Caco-2 (cell line): Measurements from ENCODE around the gene NDUFA5. TPM values are rescaled to one million over a fixed set of nuclear protein-coding genes. Genes with fewer than 3 reads are reported as not detected.

ENCODE experiments used
- BruUV-seq: library from RNA; stranded (reverse); fragments of 400-500 nt; replicated peaks from 2 replicates; lab custom pipeline; 2021; lab: Mats Ljungman, UMichigan
- CTCF ChIA-PET: fragments of 300-600 bp; sonication (Branson Sonifier 250); formaldehyde crosslinking; loops from one replicate; lab custom pipeline; 2022; ENCODE audit warnings: antibody characterized with exemption; lab: Charles Lee
- POLR2A ChIA-PET: fragments of 300-600 bp; sonication (Branson Sonifier 250); formaldehyde crosslinking; loops from one replicate; lab custom pipeline; 2022; ENCODE audit warnings: antibody characterized with exemption; lab: Charles Lee
- DNase-seq, 2 experiments: peaks; one replicate each; pipeline versions ENCODE4 v3.0.0 to v3.0.0-alpha.2; 2020 to 2022
- H3K27me3 ChIP-seq: replicated peaks from 2 replicates; pipeline ENCODE4 v1.6.0; 2011; ENCODE audit warnings: low read length; ENCODE audit not compliant: control insufficient read depth, insufficient read depth
- H3K36me3 ChIP-seq: 2 replicates; pipeline ENCODE4 v1.5.1; 2011; ENCODE audit warnings: low read length; ENCODE audit not compliant: control insufficient read depth, insufficient read depth
- H3K4me1 ChIP-seq: fragments of 250-450 bp; sonication (Bioruptor Pico); 2 replicates; pipeline ENCODE4 v1.5.1; 2020; ENCODE audit warnings: mild to moderate bottlenecking
- H3K4me3 ChIP-seq: 2 replicates; pipeline ENCODE4 v1.5.1; 2011; ENCODE audit warnings: low read depth, mild to moderate bottlenecking, control low read depth, low read length
- H3K9me3 ChIP-seq: fragments of 250-450 bp; sonication (Bioruptor Pico); 2 replicates; pipeline ENCODE4 v1.5.1; 2020; ENCODE audit warnings: mild to moderate bottlenecking, moderate library complexity
- H3K27ac Mint-ChIP-seq: one replicate; pipeline ENCODE4 v1.8.0; 2022; ENCODE audit warnings: mixed read lengths; ENCODE audit not compliant: unreplicated experiment
- H3K27me3 Mint-ChIP-seq: one replicate; pipeline ENCODE4 v1.8.0; 2022; ENCODE audit warnings: mixed read lengths; ENCODE audit not compliant: insufficient read depth, unreplicated experiment
- H3K36me3 Mint-ChIP-seq: one replicate; pipeline ENCODE4 v1.8.0; 2022; ENCODE audit warnings: mild to moderate bottlenecking, mixed read lengths; ENCODE audit not compliant: insufficient read depth, unreplicated experiment
- H3K4me1 Mint-ChIP-seq: one replicate; pipeline ENCODE4 v1.8.0; 2022; ENCODE audit warnings: low read depth, mixed read lengths; ENCODE audit not compliant: unreplicated experiment
- H3K4me3 Mint-ChIP-seq: one replicate; pipeline ENCODE4 v1.8.0; 2022; ENCODE audit warnings: mild to moderate bottlenecking, moderate library complexity, mixed read lengths; ENCODE audit not compliant: unreplicated experiment
- H3K9me3 Mint-ChIP-seq: one replicate; pipeline ENCODE4 v1.8.0; 2022; ENCODE audit warnings: mixed read lengths; ENCODE audit not compliant: unreplicated experiment
- CTCF ChIP-seq, 2 experiments: fragments of 200-600 bp in 1 of 2; IDR thresholded peaks; 1 replicate in 1 of 2; 2 replicates in 1 of 2; pipeline versions ENCODE4 v1.5.1 to v1.8.0; 2011 to 2022; ENCODE audit warnings: antibody characterized with exemption in 1 of 2, control low read depth in 1 of 2, inconsistent platforms in 1 of 2, low read depth in 1 of 2, low read length in 1 of 2, mild to moderate bottlenecking in 1 of 2, moderate library complexity in 1 of 2; ENCODE audit not compliant: insufficient read depth in 1 of 2, severe bottlenecking in 1 of 2, unreplicated experiment in 1 of 2
- intact Hi-C: fragments of 100-400 bp; cut with micrococcal nuclease; formaldehyde crosslinking; loops from one replicate; pipeline ENCODE4 v1.10.0; 2022; ENCODE audit not compliant: unreplicated experiment
- total RNA-seq: library from RNA; stranded (reverse); gene quantifications from 2 replicates; pipeline ENCODE4 v1.2.3, GENCODE V29; 2022

Gene NDUFA5
- total RNA-seq, 1 experiment from 2014 or later = 87.9 TPM

GRCh38 chr7:123583821-123584220 is 26.2 kb upstream of the NDUFA5 start:
- Mint-ChIP-seq H3K27ac (no peak overlapping the region), H3K9me3 (no peaks in the 10 kb centered on the region), H3K27me3 (peaks cover 5% of the 10 kb centered on the region), H3K4me3 (no peak overlapping the region), H3K4me1 (peaks cover 5% of the 10 kb centered on the region), H3K36me3 (no peaks in the 10 kb centered on the region)
- no peak overlapping the region for H3K4me3 ChIP-seq
- no peak for DNase-seq
- intact Hi-C loops = no loop called here
- no peaks in the 10 kb centered on the region for H3K4me1 ChIP-seq
- no peaks in the 10 kb centered on the region for H3K9me3 ChIP-seq
- no peaks in the 10 kb centered on the region for H3K27me3 ChIP-seq
- CTCF ChIA-PET = no interaction called here
- no TSS peak for BruUV-seq
- no peaks in the 10 kb centered on the region for H3K36me3 ChIP-seq
- TF ChIP-seq CTCF (IDR thresholded peaks at IDR 0.05; ENCODE audit: insufficient read depth in 1 of 2, low read depth in 1 of 2, low read length in 1 of 2, severe bottlenecking in 1 of 2, unreplicated experiment in 1 of 2) = no peak
- POLR2A ChIA-PET = no interaction called here

DNA sequence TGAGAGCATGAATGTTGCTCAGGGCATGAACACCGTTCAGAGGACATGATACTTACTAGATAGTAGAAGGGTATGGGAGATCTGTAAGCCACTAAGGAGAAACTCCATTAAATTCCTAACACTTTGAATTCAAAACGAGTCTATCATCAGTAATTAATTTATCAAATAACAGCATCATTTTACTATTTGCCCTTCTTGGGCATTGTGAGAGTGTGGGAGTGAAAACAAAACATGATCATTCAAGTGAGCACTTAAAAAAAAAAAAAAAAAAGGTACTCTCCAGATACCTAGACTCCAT is 23.5 kb upstream of the NDUFA5 start:
- H3K9me3 Mint-ChIP-seq = no peaks in the 10 kb centered on the region
- H3K27me3 Mint-ChIP-seq = peaks cover 3% of the 10 kb centered on the region
- BruUV-seq = no TSS peak
- DNase-seq = no peak
- no peaks in the 10 kb centered on the region for H3K36me3 Mint-ChIP-seq
- Histone ChIP-seq H3K4me3 (no peak overlapping the region), H3K9me3 (no peaks in the 10 kb centered on the region), H3K4me1 (no peaks in the 10 kb centered on the region), H3K27me3 (no peaks in the 10 kb centered on the region), H3K36me3 (no peaks in the 10 kb centered on the region)
- CTCF ChIA-PET = interaction anchor here (0.6 to 1.6 kb wide), 4 partner anchors 34 to 344 kb away, joined by 3 to 6 read pairs (median 4); no protein-coding TSS in a partner anchor
- no peak for TF ChIP-seq CTCF (IDR thresholded peaks at IDR 0.05; ENCODE audit: insufficient read depth in 1 of 2, low read depth in 1 of 2, low read length in 1 of 2, severe bottlenecking in 1 of 2, unreplicated experiment in 1 of 2)
- H3K4me3 Mint-ChIP-seq = peak overlapping the region; percentile 58
- POLR2A ChIA-PET = no interaction called here
- intact Hi-C loops = loop anchor here (1.0 to 2.0 kb wide), 6 partner anchors 54 to 291 kb away; no protein-coding TSS in a partner anchor
- no peak overlapping the region for H3K27ac Mint-ChIP-seq
- H3K4me1 Mint-ChIP-seq = peaks cover 5% of the 10 kb centered on the region

DNA sequence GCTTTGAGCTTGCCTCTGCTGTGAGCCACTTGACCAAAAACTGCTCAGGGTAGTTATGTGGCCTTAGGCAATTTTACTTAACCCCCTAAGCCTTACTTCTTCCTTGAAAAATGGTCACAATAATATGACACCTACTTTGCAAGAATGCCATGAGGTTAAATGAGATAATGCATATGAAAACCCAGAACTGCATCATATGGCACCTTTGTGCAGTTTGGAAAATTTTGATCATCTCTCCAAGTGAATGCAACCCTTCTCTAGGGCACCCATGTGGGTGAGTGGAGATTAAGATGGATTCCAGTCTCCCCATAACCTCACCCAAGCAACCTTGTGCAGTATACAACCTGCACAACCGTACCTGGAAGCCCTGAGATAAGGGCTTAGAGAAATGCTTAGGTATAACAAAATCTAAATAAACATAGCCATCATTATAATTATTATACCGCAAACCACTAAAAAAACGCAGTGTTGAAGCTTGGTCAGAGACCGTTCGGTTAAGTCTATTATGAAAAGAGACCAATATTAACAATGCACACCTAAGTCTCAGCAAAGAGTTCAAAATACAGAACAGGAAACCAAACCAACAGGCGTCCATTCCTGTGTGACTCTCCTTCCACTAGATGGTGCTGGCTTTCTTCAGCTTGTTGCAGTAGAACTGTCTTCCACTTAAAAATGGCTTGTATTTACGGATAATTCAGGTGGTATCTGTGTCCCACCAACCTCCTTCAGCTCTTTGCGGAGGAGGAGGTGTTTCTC is 23.0 kb upstream of the NDUFA5 start:
- Histone ChIP-seq H3K9me3 (no peaks in the 10 kb centered on the region), H3K4me3 (no peak overlapping the region), H3K36me3 (no peaks in the 10 kb centered on the region), H3K4me1 (no peaks in the 10 kb centered on the region), H3K27me3 (no peaks in the 10 kb centered on the region)
- intact Hi-C loops = loop anchor here (1.0 to 2.0 kb wide), 7 partner anchors 35 to 292 kb away; no protein-coding TSS in a partner anchor
- peak; percentile 52 to 64 for DNase-seq
- Mint-ChIP-seq H3K9me3 (no peaks in the 10 kb centered on the region), H3K4me3 (peak overlapping the region; percentile 58), H3K27ac (no peak overlapping the region), H3K4me1 (peaks cover 5% of the 10 kb centered on the region), H3K36me3 (no peaks in the 10 kb centered on the region), H3K27me3 (peaks cover 4% of the 10 kb centered on the region)
- CTCF ChIA-PET = interaction anchor here (0.8 to 1.6 kb wide), 3 partner anchors 35 to 292 kb away, joined by 3 to 6 read pairs (median 3); no protein-coding TSS in a partner anchor
- no TSS peak for BruUV-seq
- TF ChIP-seq CTCF (IDR thresholded peaks at IDR 0.05; ENCODE audit: insufficient read depth in 1 of 2, low read depth in 1 of 2, low read length in 1 of 2, severe bottlenecking in 1 of 2, unreplicated experiment in 1 of 2) = peak; percentile 88 to 92
- POLR2A ChIA-PET = no interaction called here
